Measurements from ENCODE around the gene WDR88. TPM values are rescaled to one million over a fixed set of nuclear protein-coding genes. Genes with fewer than 3 reads are reported as not detected.
"Not testable (repeated sequence)": the region's sequence is repeated elsewhere in the genome, so short reads cannot be mapped to it uniquely, and the experiment has no call there.

The WDR88 gene
- total RNA-seq, 2 donors from 2014 or later = not detected

DNA sequence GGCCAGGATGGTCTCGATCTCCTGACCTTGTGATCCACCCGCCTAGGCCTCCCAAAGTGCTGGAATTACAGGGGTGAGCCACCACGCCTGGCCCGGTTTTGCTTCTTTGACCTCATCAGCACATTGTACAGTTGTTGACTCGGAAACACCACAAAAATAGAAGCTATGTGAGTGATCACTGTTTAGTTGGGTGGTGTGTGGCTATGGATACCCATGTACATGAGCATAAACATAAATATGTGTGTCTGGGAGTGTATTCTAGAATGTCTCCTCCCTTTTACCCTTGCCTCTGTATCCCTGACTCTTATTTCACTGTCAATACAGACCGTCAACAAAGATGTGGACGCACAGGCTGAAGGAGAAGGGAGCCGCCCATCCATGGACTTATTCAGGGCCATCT is 14.4 kb upstream of the WDR88 start:
- Histone ChIP-seq H3K4me1 (no peaks in the 10 kb centered on the region), H3K27ac (no peak overlapping the region), H3K9ac (ENCODE audit: low read depth in 2 of 2, low read length in 2 of 2) (no peak overlapping the region), H3K36me3 (peaks cover 4% of the 10 kb centered on the region), H3K27me3 (no peaks in the 10 kb centered on the region), H3K4me3 (no peak overlapping the region), H3K9me3 (no peaks in the 10 kb centered on the region)
- intact Hi-C loops (cut with DNase I) = loop anchor here (5.0 kb wide), 1 partner anchor 140 kb away; no protein-coding TSS in a partner anchor
- no peak for DNase-seq
- TF ChIP-seq, protein P1, sequence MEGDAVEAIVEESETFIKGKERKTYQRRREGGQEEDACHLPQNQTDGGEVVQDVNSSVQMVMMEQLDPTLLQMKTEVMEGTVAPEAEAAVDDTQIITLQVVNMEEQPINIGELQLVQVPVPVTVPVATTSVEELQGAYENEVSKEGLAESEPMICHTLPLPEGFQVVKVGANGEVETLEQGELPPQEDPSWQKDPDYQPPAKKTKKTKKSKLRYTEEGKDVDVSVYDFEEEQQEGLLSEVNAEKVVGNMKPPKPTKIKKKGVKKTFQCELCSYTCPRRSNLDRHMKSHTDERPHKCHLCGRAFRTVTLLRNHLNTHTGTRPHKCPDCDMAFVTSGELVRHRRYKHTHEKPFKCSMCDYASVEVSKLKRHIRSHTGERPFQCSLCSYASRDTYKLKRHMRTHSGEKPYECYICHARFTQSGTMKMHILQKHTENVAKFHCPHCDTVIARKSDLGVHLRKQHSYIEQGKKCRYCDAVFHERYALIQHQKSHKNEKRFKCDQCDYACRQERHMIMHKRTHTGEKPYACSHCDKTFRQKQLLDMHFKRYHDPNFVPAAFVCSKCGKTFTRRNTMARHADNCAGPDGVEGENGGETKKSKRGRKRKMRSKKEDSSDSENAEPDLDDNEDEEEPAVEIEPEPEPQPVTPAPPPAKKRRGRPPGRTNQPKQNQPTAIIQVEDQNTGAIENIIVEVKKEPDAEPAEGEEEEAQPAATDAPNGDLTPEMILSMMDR (IDR thresholded peaks at IDR 0.05) = no peak

DNA sequence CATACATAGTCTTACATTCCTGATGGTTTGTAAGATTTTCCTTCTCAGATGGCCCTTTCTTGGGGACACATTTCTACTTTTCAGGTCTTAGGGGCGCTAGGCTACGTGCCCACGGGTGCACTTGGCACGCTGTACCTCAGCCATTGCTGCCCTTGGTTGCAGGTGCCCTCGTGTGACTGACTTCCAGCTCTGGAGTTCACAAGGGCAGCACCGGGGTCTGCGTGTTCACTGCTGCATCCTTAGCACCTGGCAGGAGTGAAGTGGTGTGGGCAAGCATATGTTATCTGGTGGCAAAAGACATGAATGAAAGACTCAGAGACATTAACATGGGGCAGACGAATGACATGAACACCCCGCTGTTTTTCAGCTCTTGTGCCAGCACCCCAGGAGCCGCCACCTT is 13.3 kb upstream of the WDR88 start:
- Histone ChIP-seq H3K9me3 (no peaks in the 10 kb centered on the region), H3K4me1 (no peaks in the 10 kb centered on the region), H3K36me3 (peaks cover 4% of the 10 kb centered on the region), H3K9ac (ENCODE audit: low read depth in 2 of 2, low read length in 2 of 2) (no peak overlapping the region), H3K27me3 (no peaks in the 10 kb centered on the region), H3K27ac (no peak overlapping the region), H3K4me3 (no peak overlapping the region)
- TF ChIP-seq, protein P1 (IDR thresholded peaks at IDR 0.05) = no peak
- DNase-seq = no peak
- intact Hi-C loops (cut with DNase I) = loop anchor here (5.0 kb wide), 1 partner anchor 141 kb away; no protein-coding TSS in a partner anchor

DNA sequence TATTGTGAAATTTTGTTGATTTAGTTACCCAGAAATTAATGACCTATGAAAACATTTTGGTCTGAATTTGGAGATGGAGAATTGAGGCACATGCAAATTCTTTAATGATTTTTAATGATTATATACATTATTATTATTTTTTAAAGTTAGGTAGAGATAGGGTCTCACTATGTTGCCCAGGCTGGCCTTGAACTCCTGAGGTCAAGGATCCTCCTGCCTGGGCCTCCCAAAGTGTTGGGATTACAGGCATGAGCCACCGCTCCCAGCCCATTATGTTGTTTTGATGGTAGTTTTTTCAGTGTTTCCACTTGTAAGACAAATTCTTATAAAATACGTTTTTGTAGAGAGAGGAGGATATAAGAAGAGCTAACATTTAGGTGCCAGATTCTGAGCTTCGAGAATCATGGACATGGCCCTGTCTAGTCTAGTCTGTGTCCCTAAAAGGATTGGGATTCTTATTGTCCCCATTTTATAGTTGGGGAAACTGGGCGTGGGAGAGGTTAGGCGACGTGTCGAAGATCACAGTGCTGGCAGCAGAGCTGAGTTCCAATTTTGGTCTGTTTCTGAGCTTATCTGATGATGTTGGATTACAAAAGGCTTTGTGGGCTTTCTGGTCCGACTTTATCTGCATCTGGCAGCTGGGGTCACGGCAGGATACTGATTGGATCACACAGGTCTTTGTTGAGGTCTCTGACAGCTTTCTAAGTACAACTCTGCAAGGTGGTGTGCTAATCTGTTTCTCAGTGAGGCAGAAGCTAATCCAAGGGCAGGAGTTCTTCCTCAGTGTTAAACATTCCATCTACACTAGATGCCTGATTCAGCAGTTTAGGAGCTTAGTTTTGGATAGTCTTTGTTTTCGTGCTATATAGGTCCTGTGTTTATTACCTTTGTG is 7.5 kb upstream of the WDR88 start:
- Histone ChIP-seq H3K4me1 (no peaks in the 10 kb centered on the region), H3K4me3 (no peak overlapping the region), H3K36me3 (peaks cover 10% of the 10 kb centered on the region), H3K27ac (no peak overlapping the region), H3K9ac (ENCODE audit: low read depth in 2 of 2, low read length in 2 of 2) (no peak overlapping the region), H3K9me3 (no peaks in the 10 kb centered on the region), H3K27me3 (no peaks in the 10 kb centered on the region)
- TF ChIP-seq, protein P1 (IDR thresholded peaks at IDR 0.05) = no peak
- DNase-seq = no peak
- intact Hi-C loops (cut with DNase I) = loop anchor here (5.0 kb wide), 1 partner anchor 58 kb away; no protein-coding TSS in a partner anchor

DNA sequence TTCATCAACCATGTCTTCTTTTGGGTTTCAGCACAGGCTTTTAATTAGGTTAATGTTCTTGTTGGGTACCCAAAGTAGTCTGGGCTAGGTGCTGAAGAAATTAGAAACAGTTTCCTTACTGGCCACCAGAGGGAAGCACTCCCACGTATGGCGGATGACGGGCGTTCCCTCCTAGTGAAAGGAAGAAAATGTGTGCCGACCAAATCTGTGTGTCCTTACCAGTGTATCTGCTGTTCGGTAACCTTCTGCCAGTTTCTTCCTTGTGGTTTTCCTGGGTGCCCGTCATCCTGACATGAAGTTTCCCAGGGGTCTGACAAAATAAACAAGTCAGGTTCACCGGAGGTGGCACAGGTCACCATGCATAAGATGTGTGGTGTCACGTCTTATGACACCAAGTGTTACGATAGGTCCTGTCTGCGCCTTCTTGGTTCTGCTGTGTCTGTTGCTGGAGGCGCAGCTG is 6.0 kb upstream of the WDR88 start:
- Histone ChIP-seq H3K4me1 (no peaks in the 10 kb centered on the region), H3K27ac (no peak overlapping the region), H3K27me3 (no peaks in the 10 kb centered on the region), H3K36me3 (peaks cover 10% of the 10 kb centered on the region), H3K9ac (ENCODE audit: low read depth in 2 of 2, low read length in 2 of 2) (no peak overlapping the region), H3K4me3 (no peak overlapping the region), H3K9me3 (no peaks in the 10 kb centered on the region)
- intact Hi-C loops (cut with DNase I) = loop anchor here (5.0 kb wide), 1 partner anchor 56 kb away; no protein-coding TSS in a partner anchor
- TF ChIP-seq, protein P1 (IDR thresholded peaks at IDR 0.05) = peak; percentile 69
- peak; percentile 45 for DNase-seq

DNA sequence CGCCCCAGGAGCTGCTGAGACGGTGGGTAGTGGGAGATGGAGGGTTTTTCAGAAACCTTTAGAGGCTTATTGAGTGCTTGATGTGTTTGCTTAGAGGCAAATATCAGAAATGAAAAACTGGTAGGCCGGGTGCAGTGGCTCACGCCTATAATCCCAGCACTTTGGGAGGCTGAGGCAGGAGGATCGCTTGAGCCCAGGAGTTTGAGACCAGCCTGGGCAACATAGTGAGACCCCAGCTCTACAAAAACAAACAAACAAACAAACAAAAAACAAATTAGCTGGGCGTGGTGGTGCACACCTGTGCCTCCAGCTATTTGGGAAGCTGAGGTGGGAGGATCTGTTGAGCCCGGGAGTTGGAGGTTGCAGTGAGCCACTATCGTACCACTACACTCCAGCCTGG is 5.2 kb upstream of the WDR88 start:
- H3K4me3 ChIP-seq; H3K9ac ChIP-seq (ENCODE audit: low read depth in 2 of 2, low read length in 2 of 2); H3K27ac ChIP-seq; H3K9me3 ChIP-seq; DNase-seq; H3K27me3 ChIP-seq; H3K4me1 ChIP-seq: not testable (repeated sequence)
- peaks cover 10% of the 10 kb centered on the region for H3K36me3 ChIP-seq
- intact Hi-C loops (cut with DNase I) = loop anchor here (5.0 kb wide), 1 partner anchor 56 kb away; no protein-coding TSS in a partner anchor

DNA sequence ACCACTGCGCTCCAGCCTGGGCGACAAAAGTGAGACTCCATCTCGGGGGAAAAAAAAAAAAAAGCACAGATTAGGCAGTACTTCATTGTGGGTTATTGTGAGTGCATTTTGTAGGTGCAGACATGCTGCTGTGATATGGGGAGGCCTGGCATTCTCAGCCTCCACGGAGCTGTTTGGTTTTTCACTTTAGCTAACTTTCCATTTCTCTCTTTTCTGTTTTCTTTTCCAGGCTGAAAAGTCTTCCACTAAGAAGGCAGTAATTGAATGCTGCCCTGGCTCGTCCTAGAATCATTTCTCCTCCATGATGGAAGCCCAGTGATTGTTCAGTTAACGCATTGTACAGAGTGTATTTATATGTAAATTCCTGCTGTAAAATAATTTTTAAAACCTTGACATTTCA is 2.0 kb upstream of the WDR88 start:
- TF ChIP-seq, protein P1 (IDR thresholded peaks at IDR 0.05) = no peak
- no peak overlapping the region for H3K27ac ChIP-seq
- intact Hi-C loops (cut with DNase I) = loop anchor here (5.0 kb wide), 1 partner anchor 52 kb away; no protein-coding TSS in a partner anchor
- no peak overlapping the region for H3K9ac ChIP-seq (ENCODE audit: low read depth in 2 of 2, low read length in 2 of 2)
- peaks cover 10% of the 10 kb centered on the region for H3K36me3 ChIP-seq
- H3K9me3 ChIP-seq = no peaks in the 10 kb centered on the region
- no peak for DNase-seq
- no peaks in the 10 kb centered on the region for H3K4me1 ChIP-seq
- H3K4me3 ChIP-seq = no peak overlapping the region
- H3K27me3 ChIP-seq = no peaks in the 10 kb centered on the region

All from colonic mucosa (tissue), 4 donors.